ENCODE data around the gene IRX4.

Gene IRX4

GRCh38 chr5:1882337-1883119, at the start of gene IRX4:
IRX4 (minus strand) TSS chr5:1882925; CDS start chr5:1882647, 278 bp downstream.
- DNase-seq (ENCODE audit: low read depth): no peak

- no peak for DNase-seq (ENCODE audit: low read depth)
Observed at GRCh38 chr5:1931604-1932231, 49.0 kb upstream of the IRX4 start.

- no peak for DNase-seq (ENCODE audit: low read depth)
Observed at GRCh38 chr5:1930880-1931603, 48.3 kb upstream of the IRX4 start.

GRCh38 chr5:1930501-1930879, 47.8 kb upstream of the IRX4 start:
- no peak for DNase-seq (ENCODE audit: low read depth)

GRCh38 chr5:1929108-1929991, 46.6 kb upstream of the IRX4 start:
- no peak for DNase-seq (ENCODE audit: low read depth)

GRCh38 chr5:1926471-1927341, 44.0 kb upstream of the IRX4 start:
- no peak for DNase-seq (ENCODE audit: low read depth)

- no peak for DNase-seq (ENCODE audit: low read depth)
Observed at GRCh38 chr5:1926071-1926440, 43.3 kb upstream of the IRX4 start.

- no peak for DNase-seq (ENCODE audit: low read depth)
Observed at GRCh38 chr5:1925111-1926070, 42.7 kb upstream of the IRX4 start.

- DNase-seq (ENCODE audit: low read depth): no peak
Observed at GRCh38 chr5:1923766-1924165, 41.0 kb upstream of the IRX4 start.

GRCh38 chr5:1923341-1923740, 40.6 kb upstream of the IRX4 start:
- DNase-seq (ENCODE audit: low read depth): no peak

GRCh38 chr5:1921711-1922110, 39.0 kb upstream of the IRX4 start:
- no peak for DNase-seq (ENCODE audit: low read depth)

GRCh38 chr5:1919750-1920149, 37.0 kb upstream of the IRX4 start:
- no peak for DNase-seq (ENCODE audit: low read depth)

GRCh38 chr5:1919209-1919566, 36.5 kb upstream of the IRX4 start:
- no peak for DNase-seq (ENCODE audit: low read depth)

GRCh38 chr5:1918488-1919208, 35.9 kb upstream of the IRX4 start:
- DNase-seq (ENCODE audit: low read depth): no peak

- no peak for DNase-seq (ENCODE audit: low read depth)
Observed at GRCh38 chr5:1917830-1918487, 35.2 kb upstream of the IRX4 start.

- DNase-seq (ENCODE audit: low read depth): no peak
Observed at GRCh38 chr5:1916041-1917001, 33.6 kb upstream of the IRX4 start.

GRCh38 chr5:1915316-1915715, 32.6 kb upstream of the IRX4 start:
- no peak for DNase-seq (ENCODE audit: low read depth)

- no peak for DNase-seq (ENCODE audit: low read depth)
Observed at GRCh38 chr5:1914471-1914870, 31.7 kb upstream of the IRX4 start.
